ENCODE results near the gene GLYR1.

DNA sequence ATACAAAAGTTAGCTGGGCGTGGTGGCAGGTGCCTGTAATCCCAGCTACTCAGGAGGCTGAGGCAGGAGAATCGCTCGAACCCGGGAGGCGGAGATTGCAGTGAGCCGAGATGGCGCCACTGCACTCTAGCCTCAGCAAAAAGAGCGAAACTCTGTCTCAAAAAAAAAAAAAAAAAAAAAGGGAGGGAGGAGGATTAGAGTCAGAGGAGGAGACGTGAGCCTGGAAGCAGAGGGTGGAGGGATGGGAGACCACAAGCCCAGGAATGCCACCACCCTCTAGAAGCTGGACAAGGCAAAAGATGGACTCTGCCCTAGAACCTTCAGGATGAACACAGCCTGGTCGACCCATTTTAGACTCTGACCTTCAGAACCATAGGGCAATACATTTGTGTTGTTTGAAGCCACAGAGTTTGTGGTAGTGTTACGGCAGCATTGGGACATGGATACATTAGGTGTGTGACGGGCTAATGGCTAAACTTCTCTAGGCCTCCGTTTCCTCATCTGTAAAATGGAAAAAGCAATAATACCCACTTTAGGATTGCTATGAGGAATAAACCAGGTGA is 54.1 kb downstream of the GLYR1 start:
- TF ChIP-seq, protein P1, sequence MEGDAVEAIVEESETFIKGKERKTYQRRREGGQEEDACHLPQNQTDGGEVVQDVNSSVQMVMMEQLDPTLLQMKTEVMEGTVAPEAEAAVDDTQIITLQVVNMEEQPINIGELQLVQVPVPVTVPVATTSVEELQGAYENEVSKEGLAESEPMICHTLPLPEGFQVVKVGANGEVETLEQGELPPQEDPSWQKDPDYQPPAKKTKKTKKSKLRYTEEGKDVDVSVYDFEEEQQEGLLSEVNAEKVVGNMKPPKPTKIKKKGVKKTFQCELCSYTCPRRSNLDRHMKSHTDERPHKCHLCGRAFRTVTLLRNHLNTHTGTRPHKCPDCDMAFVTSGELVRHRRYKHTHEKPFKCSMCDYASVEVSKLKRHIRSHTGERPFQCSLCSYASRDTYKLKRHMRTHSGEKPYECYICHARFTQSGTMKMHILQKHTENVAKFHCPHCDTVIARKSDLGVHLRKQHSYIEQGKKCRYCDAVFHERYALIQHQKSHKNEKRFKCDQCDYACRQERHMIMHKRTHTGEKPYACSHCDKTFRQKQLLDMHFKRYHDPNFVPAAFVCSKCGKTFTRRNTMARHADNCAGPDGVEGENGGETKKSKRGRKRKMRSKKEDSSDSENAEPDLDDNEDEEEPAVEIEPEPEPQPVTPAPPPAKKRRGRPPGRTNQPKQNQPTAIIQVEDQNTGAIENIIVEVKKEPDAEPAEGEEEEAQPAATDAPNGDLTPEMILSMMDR (IDR thresholded peaks at IDR 0.05), result no peak
- no peak for TF ChIP-seq POLR2A (IDR thresholded peaks at IDR 0.05)
